Left renal pelvis (tissue), 4 donors: ENCODE measurements around the gene DIDO1. TPM values are rescaled to one million over a fixed set of nuclear protein-coding genes. Genes with fewer than 3 reads are reported as not detected.

Source experiments
- DNase-seq, 4 donors: peaks; one replicate each; pipeline ENCODE4 v3.0.0-alpha.2; 2013; ENCODE audit warnings: low read depth in 4 of 4, low spot score in 3 of 4
- polyA plus RNA-seq, 4 donors: library from polyadenylated mRNA; unstranded; fragments of 120-200 nt; gene quantifications; one replicate each; pipeline ENCODE4 v1.2.1, GENCODE V29; 2013; ENCODE audit not compliant: insufficient read length in 4 of 4

The DIDO1 gene
- polyA plus RNA-seq, 4 donors = 53.4 to 60.9 (median 59.5) TPM

DNA sequence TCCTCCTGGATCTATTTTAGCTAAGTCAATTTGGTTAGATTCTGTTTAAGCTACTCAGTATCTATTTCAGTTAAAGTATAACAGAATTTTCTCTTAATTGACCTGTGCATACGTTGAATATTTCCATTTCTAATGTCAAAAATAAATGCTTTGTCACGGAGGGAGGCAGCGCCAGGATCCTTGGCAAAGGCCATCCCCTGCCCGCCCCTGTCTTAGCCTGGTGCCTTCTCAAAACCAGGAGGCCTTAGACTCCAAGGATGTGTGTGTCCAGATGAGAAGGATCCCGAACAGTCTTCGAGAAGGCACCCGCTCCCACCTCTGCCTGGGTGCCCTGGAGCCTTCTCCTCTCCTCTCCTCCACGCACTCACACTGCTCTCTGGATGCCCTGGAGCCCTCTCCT, 87.0 kb downstream of the DIDO1 start:
- no peak for DNase-seq

DNA sequence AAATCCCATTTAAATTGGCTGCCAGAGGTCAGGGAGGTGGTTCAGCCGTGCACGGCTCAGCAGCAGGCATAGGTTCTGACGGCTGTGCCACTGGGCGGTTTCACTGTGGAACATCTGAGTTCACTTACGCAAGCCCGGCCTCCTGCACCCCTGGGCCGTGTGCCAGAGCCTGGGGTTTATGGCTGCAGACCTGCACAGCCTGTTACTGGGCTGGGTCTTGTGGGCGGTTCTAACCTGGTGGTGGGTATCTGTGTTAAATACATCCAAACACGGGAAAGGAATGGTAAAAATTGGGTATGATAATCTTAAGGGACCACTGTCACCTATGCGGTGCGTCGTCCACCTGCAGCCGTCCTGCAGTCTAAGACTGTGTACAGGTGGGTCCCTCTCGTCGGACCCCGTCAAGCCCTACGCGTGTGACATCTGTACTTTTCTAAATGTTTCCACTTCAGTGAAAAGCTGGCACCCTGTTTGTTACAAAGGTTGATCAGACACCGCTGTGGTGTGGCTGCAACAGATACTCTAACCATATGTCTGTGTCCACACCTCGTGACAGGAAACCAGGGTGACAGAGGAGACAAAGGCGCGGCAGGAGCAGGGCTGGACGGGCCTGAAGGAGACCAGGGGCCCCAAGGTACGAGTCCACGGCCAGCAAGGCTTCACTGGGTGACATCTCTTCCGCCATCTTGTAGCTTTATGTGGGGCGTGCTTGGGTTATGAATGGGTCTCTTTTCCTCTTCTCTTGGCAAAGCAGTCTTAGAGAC, 88.0 kb downstream of the DIDO1 start:
- no peak for DNase-seq

DNA sequence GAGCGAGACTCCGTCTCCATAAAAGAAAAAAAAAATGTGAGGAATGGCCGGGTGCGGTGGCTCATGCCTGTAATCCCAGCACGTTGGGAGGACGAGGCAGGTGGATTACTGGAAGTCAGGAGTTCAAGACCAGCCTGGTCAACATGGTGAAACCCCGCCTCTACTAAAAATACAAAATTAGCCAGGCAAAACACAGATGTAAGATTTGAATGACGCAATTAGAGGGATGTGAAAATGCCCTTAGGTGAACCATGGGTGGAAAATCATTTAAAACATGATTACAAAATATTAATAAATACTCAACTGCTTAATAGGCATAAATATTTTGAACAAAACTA, 88.5 kb downstream of the DIDO1 start:
- DNase-seq = no peak

DNA sequence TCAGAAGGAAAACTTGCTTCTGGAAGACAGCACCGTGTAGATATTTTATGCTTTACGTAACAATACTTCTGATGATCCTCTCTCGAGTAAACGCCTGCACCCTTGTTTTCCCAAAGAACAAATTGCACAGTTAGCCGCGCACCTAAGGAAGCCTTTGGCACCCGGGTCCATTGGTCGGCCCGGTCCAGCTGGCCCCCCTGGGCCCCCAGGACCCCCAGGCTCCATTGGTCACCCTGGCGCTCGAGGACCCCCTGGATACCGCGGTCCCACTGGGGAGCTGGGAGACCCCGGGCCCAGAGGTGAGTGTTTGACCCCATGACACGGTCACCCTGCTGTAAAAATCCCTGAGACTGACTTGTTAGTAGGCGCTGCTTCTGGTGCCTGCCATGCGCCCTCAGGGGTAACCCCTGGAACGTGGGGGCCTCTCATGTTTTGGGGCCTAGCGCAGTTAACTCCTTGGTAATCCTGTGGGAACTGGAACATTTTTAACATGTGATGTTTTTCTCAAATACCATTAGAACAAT, 89.3 kb downstream of the DIDO1 start:
- no peak for DNase-seq

DNA sequence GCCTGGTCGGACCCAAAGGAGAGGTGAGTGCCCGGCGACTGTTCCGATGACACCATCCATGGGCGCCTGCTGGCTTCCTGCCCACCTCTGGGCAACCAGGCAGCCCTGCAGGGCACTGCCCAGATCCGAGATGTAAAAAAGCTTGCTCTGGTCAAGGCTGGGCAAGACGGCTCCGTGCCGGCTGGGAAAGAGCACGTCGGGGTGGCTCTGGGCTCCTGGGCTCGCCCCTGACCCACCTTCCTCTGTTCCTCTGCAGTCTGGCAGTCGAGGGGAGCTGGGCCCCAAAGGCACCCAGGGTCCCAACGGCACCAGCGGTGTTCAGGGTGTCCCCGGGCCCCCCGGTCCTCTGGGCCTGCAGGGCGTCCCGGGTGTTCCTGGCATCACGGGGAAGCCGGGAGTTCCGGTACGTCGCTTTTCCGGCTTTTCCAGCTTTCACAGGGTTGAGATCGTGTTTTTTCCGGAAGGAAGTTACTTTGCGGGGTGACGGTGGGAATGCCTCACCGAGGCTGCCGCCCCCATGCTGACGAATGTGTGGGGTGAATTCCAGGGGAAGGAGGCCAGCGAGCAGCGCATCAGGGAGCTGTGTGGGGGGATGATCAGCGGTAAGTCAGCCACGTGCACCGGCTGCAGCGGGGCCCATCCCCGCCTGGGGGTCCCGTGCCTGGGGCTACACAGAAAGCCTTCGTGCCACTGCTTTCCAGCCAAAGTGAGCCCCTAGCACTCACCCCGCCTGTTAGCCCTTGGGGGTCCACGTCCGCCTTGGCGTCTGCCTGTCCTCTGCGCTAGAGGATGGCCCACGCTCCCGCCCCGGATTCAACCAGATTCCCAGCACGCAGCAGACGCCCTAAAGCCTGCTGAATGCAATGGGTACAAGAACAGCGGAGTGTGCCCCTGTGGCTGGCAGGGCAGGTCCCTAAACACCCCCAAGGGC, 90.1 kb downstream of the DIDO1 start:
- DNase-seq = no peak

DNA sequence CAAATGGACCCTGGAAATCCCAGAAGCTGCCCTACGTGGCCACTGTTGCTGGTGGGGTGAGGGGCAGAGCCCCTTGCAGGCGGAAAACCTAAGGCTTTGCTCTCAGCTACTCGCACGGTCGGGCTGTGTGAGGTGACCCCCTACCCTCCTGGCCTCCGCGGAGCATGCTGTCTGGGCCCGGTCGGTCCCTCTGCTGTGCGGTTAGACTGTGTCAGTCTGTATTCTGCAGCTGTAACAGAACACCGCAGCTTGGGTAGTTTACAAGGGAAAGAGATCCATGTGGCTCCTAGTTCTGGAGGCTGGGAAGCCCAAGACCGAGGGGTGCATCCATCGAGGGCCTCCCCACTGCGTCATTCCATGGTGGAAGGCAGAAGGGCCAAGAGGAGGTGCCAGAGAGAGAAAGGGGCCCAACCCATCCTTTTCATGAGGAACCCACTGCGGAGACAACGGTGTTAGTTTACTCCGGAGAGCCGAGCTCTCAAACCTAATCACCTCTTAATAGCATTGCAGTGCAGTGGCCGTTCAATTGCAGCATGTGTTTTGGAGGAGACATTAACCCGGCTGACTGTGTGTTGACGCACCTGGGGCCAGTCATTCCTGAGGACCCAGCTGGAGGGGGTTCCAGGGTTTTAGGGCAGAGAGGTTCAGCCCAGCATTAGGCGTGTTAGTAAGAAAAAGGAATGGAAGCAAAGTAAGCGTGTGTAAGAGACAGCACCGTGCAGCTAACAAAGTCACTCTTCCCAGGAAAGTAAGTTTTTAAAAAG, 91.2 kb downstream of the DIDO1 start:
- DNase-seq = no peak

DNA sequence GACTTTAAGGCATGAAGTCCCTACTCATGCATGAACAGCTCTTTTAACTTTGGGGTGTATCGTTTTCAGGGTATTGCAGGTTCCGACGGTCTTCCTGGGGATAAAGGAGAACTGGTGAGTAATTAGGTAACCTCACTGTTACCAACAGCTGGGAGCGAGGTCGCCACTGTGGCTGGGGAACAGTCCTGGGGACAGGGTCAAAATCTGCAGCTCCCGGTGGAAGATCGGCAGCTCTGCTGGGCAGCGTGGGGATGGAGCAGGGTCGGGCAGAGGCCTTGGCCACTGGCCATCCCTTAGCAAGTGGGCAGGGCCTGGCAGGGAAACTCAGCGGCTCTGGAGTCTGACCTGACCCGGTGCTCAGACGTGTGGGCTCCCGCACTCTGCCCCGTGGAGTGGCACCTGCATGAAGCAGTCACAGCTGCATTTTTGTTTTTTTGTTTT, 93.3 kb downstream of the DIDO1 start:
- DNase-seq = no peak

DNA sequence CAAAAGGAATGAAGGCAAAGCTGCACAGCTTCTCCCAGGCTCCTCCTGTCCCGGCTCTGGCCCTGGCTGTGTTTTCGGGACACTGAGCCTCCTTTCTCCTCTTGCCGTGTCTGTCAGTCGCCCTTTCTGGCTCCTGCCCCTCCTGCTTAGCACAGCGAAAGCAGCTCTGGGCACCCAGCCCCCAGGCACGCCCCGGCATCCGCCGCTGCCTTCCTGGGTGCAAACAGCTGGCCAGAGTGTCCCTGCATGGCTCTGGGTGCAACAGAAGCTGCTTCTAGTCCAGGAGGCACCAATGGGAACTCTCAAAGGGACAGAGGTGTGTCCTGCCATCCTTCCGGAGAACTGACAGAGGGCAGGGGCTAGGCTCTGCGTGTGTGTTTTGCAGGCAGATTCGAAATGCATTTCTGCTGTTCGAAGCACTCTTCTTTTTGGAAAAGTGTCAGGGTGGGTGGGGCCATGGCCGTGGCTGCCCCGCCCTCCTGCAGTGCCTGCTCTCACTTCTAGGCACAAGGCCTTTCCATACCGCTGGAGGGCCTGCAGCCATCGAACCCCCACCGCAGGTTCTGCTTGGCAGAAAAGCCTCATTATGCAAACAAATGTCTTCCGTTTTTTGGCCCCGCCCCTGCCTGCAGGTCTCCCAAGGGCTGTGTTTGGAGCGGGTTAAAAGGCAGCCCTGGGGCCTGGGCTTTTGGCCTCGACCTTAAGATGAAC, 93.9 kb downstream of the DIDO1 start:
- DNase-seq = no peak

DNA sequence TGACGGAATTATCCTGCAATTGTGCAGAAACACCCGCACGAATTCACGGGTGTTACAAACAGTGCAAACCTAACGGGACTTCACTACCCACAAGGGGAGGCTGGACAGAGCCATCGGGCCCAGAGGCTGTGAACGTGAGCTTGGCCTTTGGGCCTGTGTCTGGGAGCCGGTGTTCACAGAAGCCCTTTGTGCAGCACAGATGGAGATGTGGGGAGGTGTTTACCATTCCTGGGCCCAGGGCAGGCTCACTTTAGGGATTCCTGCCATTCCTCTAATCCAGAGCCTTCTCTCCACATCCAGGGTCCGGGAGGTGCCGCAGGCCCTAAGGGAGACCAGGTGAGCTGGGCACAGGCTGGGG, 94.5 kb downstream of the DIDO1 start:
- no peak for DNase-seq

DNA sequence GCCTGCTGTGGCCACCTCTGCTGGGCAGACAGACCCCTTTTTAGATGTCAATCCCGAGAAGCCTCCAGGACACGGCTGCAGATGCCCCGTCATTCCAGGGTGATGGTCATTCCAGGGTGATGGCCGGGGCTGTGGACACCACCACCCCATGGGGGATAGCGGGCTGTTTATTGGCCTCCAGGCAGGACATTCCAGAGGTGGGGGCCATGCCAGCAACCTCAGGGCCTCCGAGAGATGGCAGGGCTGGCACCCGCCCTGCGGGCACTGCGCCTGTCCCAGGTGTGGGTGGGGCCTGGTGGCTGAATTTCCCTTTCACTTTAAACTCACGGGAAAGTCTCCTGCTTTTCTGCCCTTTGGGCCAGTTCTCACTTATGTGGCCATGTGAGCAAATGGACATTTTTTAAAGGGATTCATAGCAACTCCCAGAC, 94.9 kb downstream of the DIDO1 start:
- no peak for DNase-seq

DNA sequence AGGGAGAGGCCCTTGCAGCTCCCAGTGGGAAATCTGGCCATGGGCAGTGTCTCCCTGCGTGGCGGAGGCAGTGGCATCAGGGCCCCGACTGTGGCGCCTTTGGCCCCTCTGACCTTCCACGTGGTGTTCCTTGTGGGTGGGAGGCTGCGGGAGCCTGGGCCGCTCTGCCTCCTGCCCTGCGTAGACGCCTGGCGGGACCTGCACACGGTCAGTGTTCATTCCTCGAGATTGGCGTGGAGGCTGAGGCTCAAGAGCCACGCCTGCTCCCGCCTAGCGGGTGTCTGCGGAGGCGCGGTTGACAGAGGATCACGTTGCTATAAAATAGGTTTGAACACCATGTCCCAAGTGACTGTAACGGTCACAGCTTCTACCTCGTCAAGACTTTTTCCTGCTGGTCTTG, 95.5 kb downstream of the DIDO1 start:
- no peak for DNase-seq

DNA sequence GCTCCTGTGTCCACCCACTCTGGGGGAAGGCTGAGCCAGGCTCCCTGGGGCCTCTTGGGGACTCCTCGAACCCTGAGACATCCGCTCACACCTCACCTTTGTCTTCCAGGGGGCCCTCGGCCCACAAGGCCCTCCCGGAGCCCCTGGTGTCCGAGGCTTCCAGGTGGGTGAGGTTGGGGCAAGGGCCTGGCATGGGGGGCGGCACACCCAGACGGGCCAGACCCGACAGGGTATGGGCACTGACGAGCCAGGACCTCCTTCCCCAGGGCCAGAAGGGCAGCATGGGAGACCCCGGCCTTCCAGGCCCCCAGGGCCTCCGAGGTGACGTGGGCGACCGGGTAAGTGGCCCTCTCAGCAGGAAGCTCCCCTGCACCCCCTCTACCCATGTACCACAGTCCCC, 96.1 kb downstream of the DIDO1 start:
- no peak for DNase-seq

DNA sequence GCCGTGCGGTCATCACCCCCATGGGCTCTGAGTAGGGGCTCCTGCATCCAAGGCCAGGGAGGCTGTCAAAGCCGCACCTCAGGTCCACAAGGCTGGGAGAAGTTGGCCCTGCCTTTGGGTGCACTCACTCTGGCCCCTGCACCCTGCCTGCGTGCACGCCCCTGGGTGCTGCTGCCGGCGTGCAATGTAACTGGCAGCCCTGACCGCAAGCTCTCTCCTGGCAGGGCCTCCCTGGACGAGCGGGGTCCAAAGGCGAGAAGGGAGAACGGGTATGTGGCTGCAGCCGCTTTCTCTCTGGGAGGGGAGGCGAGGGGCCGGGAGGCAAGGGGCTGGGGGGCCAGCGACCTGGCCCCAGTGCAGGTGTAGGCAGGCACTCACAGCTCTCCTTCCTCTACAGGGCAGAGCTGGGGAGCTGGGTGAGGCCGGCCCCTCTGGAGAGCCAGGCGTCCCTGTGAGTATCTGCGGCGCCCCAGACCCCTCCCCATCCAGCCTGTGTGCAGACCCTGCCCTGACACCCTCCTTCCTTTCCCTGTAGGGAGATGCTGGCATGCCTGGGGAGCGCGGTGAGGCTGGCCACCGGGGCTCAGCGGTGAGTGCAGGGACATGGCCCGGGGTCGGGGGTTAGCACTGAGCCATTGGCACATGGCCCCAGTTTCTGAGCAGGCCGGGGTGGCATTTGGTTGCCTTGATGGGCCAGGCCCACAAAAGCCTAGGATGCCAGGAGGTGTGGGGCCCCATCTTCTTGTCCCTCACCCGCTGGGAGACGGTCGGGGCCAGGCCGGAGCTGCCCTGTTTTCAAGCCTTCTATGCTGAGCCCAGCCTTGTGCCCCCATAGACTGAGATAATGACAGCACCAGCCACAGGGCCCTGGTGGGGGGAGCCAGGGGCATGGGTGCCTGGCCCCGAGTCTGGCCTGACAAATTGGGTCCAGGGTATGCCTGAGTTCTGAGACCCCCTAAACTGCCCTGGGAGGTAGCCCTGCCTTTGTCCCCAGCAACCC, 96.8 kb downstream of the DIDO1 start:
- DNase-seq = no peak

DNA sequence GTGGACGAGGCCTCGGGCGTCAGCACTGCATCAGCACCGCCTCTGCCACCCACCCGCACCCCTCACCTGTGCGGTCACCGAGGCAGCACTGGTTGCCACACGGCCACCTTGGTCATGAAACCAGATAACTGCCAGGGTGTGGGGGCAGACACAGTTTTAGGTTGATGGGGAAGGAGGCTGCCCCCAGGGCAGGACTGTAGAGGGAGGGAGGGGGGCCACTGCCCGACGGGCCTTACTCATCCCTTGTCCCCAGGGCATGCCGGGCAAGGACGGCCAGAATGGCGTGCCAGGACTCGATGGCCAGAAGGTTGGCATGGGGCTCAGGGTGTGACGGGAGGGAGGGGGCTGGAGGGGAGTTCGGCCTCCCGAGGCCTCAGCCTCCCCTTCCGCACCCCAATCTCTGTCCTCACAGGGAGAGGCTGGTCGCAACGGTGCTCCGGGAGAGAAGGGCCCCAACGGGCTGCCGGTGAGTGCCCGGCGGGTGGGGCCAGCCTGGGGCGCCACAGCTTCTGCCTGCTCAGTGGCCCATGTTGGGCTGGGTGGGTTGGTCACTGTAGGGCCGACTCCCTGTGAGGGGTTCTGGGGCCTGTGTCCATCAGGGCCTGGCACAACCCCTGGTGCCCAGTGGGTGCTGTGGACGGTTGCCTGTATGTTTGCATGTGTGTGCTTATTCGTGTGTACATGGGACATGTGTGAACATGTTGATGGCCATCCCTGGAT, 97.6 kb downstream of the DIDO1 start:
- no peak for DNase-seq

DNA sequence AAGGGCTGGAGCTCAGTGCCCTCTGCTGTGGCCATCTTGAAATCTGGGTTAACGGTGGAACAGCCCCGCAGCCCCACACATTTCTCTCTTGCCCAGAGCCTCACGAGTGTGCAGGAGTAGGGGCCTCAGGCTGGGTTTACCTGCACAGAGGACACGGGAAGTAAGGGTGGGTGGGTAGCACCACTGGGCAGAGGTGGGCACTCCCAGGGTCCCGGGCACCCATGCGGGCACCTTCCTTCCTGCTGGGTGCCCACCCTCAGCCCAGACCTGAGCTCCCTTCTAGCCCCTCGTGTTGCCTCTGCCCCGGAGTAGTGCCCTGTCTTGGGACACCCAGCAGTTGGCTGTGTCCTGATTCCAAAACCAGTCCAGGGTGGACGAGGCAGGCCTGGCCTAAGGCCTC, 98.3 kb downstream of the DIDO1 start:
- no peak for DNase-seq
